Measurements from ENCODE around the gene ADARB2. TPM values are rescaled to one million over a fixed set of nuclear protein-coding genes. Genes with fewer than 3 reads are reported as not detected.

Gene ADARB2
- polyA plus RNA-seq, 3 donors: not detected

GRCh38 chr10:1206601-1207000 lies 530.7 kb downstream of the ADARB2 start:
- WGBS (ENCODE audit: insufficient coverage): 97% methylated on average over 14 of the region's 19 CpGs
- H3K4me3 ChIP-seq (replicated peaks in 1 of 3; ENCODE audit: low read depth in 2 of 3, low read length in 3 of 3): no peak overlapping the region
- peaks cover 0 to 2% (median 1%) of the 10 kb centered on the region in 3 donors for H3K27me3 Mint-ChIP-seq (ENCODE audit: low read depth in 3 of 3)

GRCh38 chr10:1206101-1206500 lies 531.2 kb downstream of the ADARB2 start:
- no peak overlapping the region for H3K4me3 Mint-ChIP-seq
- H3K36me3 Mint-ChIP-seq: no peaks in the 10 kb centered on the region
- no peak for DNase-seq
- intact Hi-C loops (cut with micrococcal nuclease): no loop called here
- Histone ChIP-seq H3K9ac (ENCODE audit: insufficient read depth, low read length, poor library complexity, severe bottlenecking) (no peak overlapping the region), H3K27me3 (ENCODE audit: control insufficient read depth in 2 of 2, insufficient read depth in 2 of 2, low read length in 2 of 2) (no peaks in the 10 kb centered on the region), H3K79me2 (ENCODE audit: insufficient read depth, low read length) (no peaks in the 10 kb centered on the region), H3K4me3 (replicated peaks in 1 of 3; ENCODE audit: low read depth in 2 of 3, low read length in 3 of 3) (no peak overlapping the region), H4K20me1 (ENCODE audit: insufficient read depth, low read length) (no peaks in the 10 kb centered on the region), H3K36me3 (replicated peaks in 1 of 2; ENCODE audit: control insufficient read depth in 1 of 2, insufficient read depth in 2 of 2, low read length in 2 of 2) (no peaks in the 10 kb centered on the region), H3K4me2 (replicated peaks; ENCODE audit: extremely low read depth, low read length, poor library complexity, severe bottlenecking) (no peak overlapping the region), H2AFZ (ENCODE audit: insufficient read depth, low read depth, low read length, poor library complexity, severe bottlenecking) (no peak overlapping the region), H3K9me3 (replicated peaks in 1 of 2; ENCODE audit: control insufficient read depth in 1 of 2, insufficient read depth in 1 of 2, low read length in 2 of 2) (no peaks in the 10 kb centered on the region), H3K27ac (ENCODE audit: low read depth in 1 of 2, low read length in 2 of 2) (no peak overlapping the region), H3K4me1 (ENCODE audit: control insufficient read depth in 1 of 2, insufficient read depth in 2 of 2, low read length in 2 of 2) (no peaks in the 10 kb centered on the region)
- H3K27me3 Mint-ChIP-seq (ENCODE audit: low read depth in 3 of 3): peaks cover 1 to 2% (median 2%) of the 10 kb centered on the region in 3 donors
- H3K27ac Mint-ChIP-seq: no peak overlapping the region
- H3K9me3 Mint-ChIP-seq: peaks cover 0 to 3% (median 0%) of the 10 kb centered on the region in 7 donors
- H3K4me1 Mint-ChIP-seq: no peaks in the 10 kb centered on the region
- no peak for TF ChIP-seq CTCF (IDR thresholded peaks at IDR 0.05)
- 90% methylated on average over 22 of the region's 23 CpGs for WGBS (ENCODE audit: insufficient coverage)

More at GRCh38 chr10:1206601-1207000, 530.7 kb downstream of the ADARB2 start:
- H3K27ac Mint-ChIP-seq: no peak overlapping the region
- Histone ChIP-seq H3K27ac (ENCODE audit: low read depth in 1 of 2, low read length in 2 of 2) (no peak overlapping the region), H3K9ac (ENCODE audit: insufficient read depth, low read length, poor library complexity, severe bottlenecking) (no peak overlapping the region), H3K4me1 (ENCODE audit: control insufficient read depth in 1 of 2, insufficient read depth in 2 of 2, low read length in 2 of 2) (no peaks in the 10 kb centered on the region), H2AFZ (ENCODE audit: insufficient read depth, low read depth, low read length, poor library complexity, severe bottlenecking) (no peak overlapping the region), H3K27me3 (ENCODE audit: control insufficient read depth in 2 of 2, insufficient read depth in 2 of 2, low read length in 2 of 2) (no peaks in the 10 kb centered on the region), H3K79me2 (ENCODE audit: insufficient read depth, low read length) (no peaks in the 10 kb centered on the region), H3K4me2 (replicated peaks; ENCODE audit: extremely low read depth, low read length, poor library complexity, severe bottlenecking) (no peak overlapping the region), H3K36me3 (replicated peaks in 1 of 2; ENCODE audit: control insufficient read depth in 1 of 2, insufficient read depth in 2 of 2, low read length in 2 of 2) (no peaks in the 10 kb centered on the region), H3K9me3 (replicated peaks in 1 of 2; ENCODE audit: control insufficient read depth in 1 of 2, insufficient read depth in 1 of 2, low read length in 2 of 2) (no peaks in the 10 kb centered on the region), H4K20me1 (ENCODE audit: insufficient read depth, low read length) (no peaks in the 10 kb centered on the region)
- H3K4me1 Mint-ChIP-seq: no peaks in the 10 kb centered on the region
- no peak overlapping the region for H3K4me3 Mint-ChIP-seq
- DNase-seq: no peak
- H3K36me3 Mint-ChIP-seq: no peaks in the 10 kb centered on the region
- TF ChIP-seq CTCF (IDR thresholded peaks at IDR 0.05): no peak
- intact Hi-C loops (cut with micrococcal nuclease): no loop called here
- H3K9me3 Mint-ChIP-seq: peaks cover 0 to 3% (median 0%) of the 10 kb centered on the region in 7 donors
